Measurements from ENCODE around the gene DYDC1. TPM values are rescaled to one million over a fixed set of nuclear protein-coding genes. Genes with fewer than 3 reads are reported as not detected.

DYDC1 gene
- total RNA-seq, 1 experiment from 2014 or later: not detected

Other genes with a start within 250 kb of the DYDC1 start
- gene PLAC9, start 224.0 kb downstream of the DYDC1 start, total RNA-seq (2014; rRNA removed; shearing (Covaris generic)): not detected in 2 replicates
- gene ANXA11, start 151.2 kb downstream of the DYDC1 start, total RNA-seq (2014; rRNA removed; shearing (Covaris generic)): 51.6 and 65.3 TPM in 2 replicates
- 1.2 and 1.7 TPM in 2 replicates for gene MAT1A, start 67.1 kb downstream of the DYDC1 start, total RNA-seq (2014; rRNA removed; shearing (Covaris generic))
- gene DYDC2, start within 50 bp of the DYDC1 start, total RNA-seq (2014; rRNA removed; shearing (Covaris generic)): 0.08 and 0.47 TPM in 2 replicates
- 14.2 and 18.4 TPM in 2 replicates for gene PRXL2A, start 51.8 kb upstream of the DYDC1 start, total RNA-seq (2014; rRNA removed; shearing (Covaris generic))
- 16.2 and 16.4 TPM in 2 replicates for gene TSPAN14, start 97.6 kb upstream of the DYDC1 start, total RNA-seq (2014; rRNA removed; shearing (Covaris generic))
- gene SH2D4B, start 181.1 kb upstream of the DYDC1 start, total RNA-seq (2014; rRNA removed; shearing (Covaris generic)): not detected in 2 replicates

Measured in H4 (cell line).